Measurements from ENCODE around the gene GSAP.
"Not testable (repeated sequence)": the region's sequence is repeated elsewhere in the genome, so short reads cannot be mapped to it uniquely, and the experiment has no call there.

GSAP gene

DNA sequence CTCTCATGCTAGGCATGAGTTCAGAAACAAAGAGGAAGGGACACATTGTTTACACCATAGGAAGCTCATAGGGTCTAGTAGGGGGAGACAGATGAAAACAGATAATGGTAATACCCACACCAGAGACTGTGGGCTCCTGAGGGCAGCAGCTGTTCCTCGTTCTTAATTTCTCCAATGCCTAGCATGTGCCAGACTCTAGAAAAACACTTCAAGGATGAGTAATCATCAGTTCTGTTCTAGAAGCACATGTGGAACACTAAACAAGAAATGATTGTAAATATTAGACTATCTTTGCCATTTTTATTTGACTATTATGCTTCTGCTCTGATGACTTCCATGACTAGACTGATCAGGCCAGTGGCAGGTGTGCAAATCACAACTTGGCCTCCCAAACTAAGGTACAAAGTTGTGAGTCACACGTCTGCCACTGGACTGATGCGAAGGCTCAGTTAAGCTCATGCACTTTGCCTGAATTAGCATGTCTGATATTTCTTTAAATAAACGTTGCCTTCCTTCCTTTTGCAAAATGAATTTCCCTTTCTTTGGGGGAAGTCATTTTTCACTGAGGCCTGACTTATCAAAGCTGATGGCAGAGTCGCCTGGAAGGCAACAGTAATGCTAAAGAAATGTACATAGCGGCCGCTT is 127.4 kb downstream of the GSAP start:
- Histone ChIP-seq H3K9me3 (ENCODE audit: control insufficient read depth in 2 of 2, low read length in 2 of 2) (no peaks in the 10 kb centered on the region), H3K27ac (ENCODE audit: low read length) (peak overlapping the region; percentile 24), H3K4me3 (ENCODE audit: low read length in 2 of 2) (no peak overlapping the region), H3K36me3 (ENCODE audit: control insufficient read depth in 2 of 2, insufficient read depth in 2 of 2, low read length in 2 of 2) (peaks cover 0 to 33% of the 10 kb centered on the region in 2 donors), H3K9ac (ENCODE audit: low read length in 2 of 2) (no peak overlapping the region), H3K27me3 (ENCODE audit: control insufficient read depth in 1 of 2, insufficient read depth in 2 of 2, low read length in 2 of 2) (no peaks in the 10 kb centered on the region), H3K4me1 (ENCODE audit: control insufficient read depth, insufficient read depth, low read length) (peaks cover 15% of the 10 kb centered on the region)

DNA sequence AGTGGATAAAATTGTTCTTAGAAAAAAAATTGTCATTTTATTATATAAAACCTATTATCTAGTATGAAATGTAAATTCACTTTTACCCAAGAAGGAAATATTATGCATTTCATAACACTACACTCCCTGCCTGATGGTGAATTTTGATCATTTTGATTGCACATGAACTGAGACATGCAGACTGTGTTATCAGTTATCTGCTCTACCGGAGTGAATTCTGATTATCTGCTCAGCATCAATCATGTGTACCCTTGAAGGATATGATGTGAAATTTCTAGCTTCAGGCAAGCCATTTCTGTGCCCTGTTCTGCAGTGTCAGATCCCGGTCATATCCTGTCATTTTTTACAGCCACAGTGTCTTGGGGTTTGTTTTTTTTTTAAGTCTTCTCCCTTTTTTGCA is 131.5 kb downstream of the GSAP start:
- no peak overlapping the region for H3K9ac ChIP-seq (ENCODE audit: low read length in 2 of 2)
- H3K9me3 ChIP-seq (ENCODE audit: control insufficient read depth in 2 of 2, low read length in 2 of 2) = no peaks in the 10 kb centered on the region
- no peak overlapping the region for H3K27ac ChIP-seq (ENCODE audit: low read length)
- no peaks in the 10 kb centered on the region for H3K27me3 ChIP-seq (ENCODE audit: control insufficient read depth in 1 of 2, insufficient read depth in 2 of 2, low read length in 2 of 2)
- H3K4me3 ChIP-seq (ENCODE audit: low read length in 2 of 2) = peak overlapping the region in 1 of 2 donors; percentile 77
- peaks cover 0 to 20% of the 10 kb centered on the region in 2 donors for H3K36me3 ChIP-seq (ENCODE audit: control insufficient read depth in 2 of 2, insufficient read depth in 2 of 2, low read length in 2 of 2)
- H3K4me1 ChIP-seq (ENCODE audit: control insufficient read depth, insufficient read depth, low read length) = peaks cover 31% of the 10 kb centered on the region

GRCh38 chr7:77284005-77284404 is 132.1 kb downstream of the GSAP start:
- Histone ChIP-seq H3K36me3 (ENCODE audit: control insufficient read depth in 2 of 2, insufficient read depth in 2 of 2, low read length in 2 of 2) (peaks cover 0 to 16% of the 10 kb centered on the region in 2 donors), H3K27ac (ENCODE audit: low read length) (peak overlapping the region; percentile 37), H3K4me1 (ENCODE audit: control insufficient read depth, insufficient read depth, low read length) (peaks cover 31% of the 10 kb centered on the region), H3K4me3 (ENCODE audit: low read length in 2 of 2) (peak overlapping the region; percentile 46 to 77), H3K9ac (ENCODE audit: low read length in 2 of 2) (peak overlapping the region in 1 of 2 donors; percentile 55), H3K27me3 (ENCODE audit: control insufficient read depth in 1 of 2, insufficient read depth in 2 of 2, low read length in 2 of 2) (no peaks in the 10 kb centered on the region), H3K9me3 (ENCODE audit: control insufficient read depth in 2 of 2, low read length in 2 of 2) (no peaks in the 10 kb centered on the region)

DNA sequence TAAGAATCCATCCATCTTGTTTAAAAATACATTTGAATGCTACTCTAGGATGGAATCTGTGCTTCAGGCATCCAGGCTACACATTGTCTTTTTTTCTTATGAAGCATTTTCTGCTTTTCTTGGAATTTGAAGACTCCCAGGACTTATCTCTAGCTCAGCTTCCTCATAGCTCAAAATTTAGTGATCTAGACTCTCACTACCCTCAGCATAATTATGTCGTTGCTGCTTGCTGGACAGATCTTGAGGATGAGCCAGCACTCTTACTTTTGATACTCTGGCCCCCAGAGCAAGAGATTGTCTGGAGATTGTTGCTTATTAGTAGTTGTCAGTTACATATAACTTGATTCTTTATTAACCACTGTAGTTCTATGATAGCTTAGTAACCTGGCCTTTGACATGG is 133.3 kb downstream of the GSAP start:
- H3K9ac ChIP-seq (ENCODE audit: low read length in 2 of 2) = peak overlapping the region in 1 of 2 donors; percentile 60
- H3K27ac ChIP-seq (ENCODE audit: low read length) = peak overlapping the region; percentile 50
- peaks cover 27% of the 10 kb centered on the region for H3K4me1 ChIP-seq (ENCODE audit: control insufficient read depth, insufficient read depth, low read length)
- no peaks in the 10 kb centered on the region for H3K9me3 ChIP-seq (ENCODE audit: control insufficient read depth in 2 of 2, low read length in 2 of 2)
- H3K36me3 ChIP-seq (ENCODE audit: control insufficient read depth in 2 of 2, insufficient read depth in 2 of 2, low read length in 2 of 2) = peaks cover 0 to 5% of the 10 kb centered on the region in 2 donors
- H3K27me3 ChIP-seq (ENCODE audit: control insufficient read depth in 1 of 2, insufficient read depth in 2 of 2, low read length in 2 of 2) = no peaks in the 10 kb centered on the region
- H3K4me3 ChIP-seq (ENCODE audit: low read length in 2 of 2) = peak overlapping the region; percentile 3 to 77

- Histone ChIP-seq H3K27ac (ENCODE audit: low read length) (peak overlapping the region; percentile 50), H3K36me3 (ENCODE audit: control insufficient read depth in 2 of 2, insufficient read depth in 2 of 2, low read length in 2 of 2) (no peaks in the 10 kb centered on the region), H3K27me3 (ENCODE audit: control insufficient read depth in 1 of 2, insufficient read depth in 2 of 2, low read length in 2 of 2) (no peaks in the 10 kb centered on the region), H3K9me3 (ENCODE audit: control insufficient read depth in 2 of 2, low read length in 2 of 2) (no peaks in the 10 kb centered on the region), H3K4me1 (ENCODE audit: control insufficient read depth, insufficient read depth, low read length) (peaks cover 24% of the 10 kb centered on the region), H3K9ac (ENCODE audit: low read length in 2 of 2) (peak overlapping the region in 1 of 2 donors; percentile 60), H3K4me3 (ENCODE audit: low read length in 2 of 2) (peak overlapping the region; percentile 3 to 77)
Measured at GRCh38 chr7:77281780-77282478, 134.2 kb downstream of the GSAP start.

GRCh38 chr7:77276120-77276519 is 140.0 kb downstream of the GSAP start:
- H3K36me3 ChIP-seq (ENCODE audit: control insufficient read depth in 2 of 2, insufficient read depth in 2 of 2, low read length in 2 of 2) = peaks cover 0 to 2% of the 10 kb centered on the region in 2 donors
- H3K4me3 ChIP-seq (ENCODE audit: low read length in 2 of 2) = no peak overlapping the region
- no peak overlapping the region for H3K27ac ChIP-seq (ENCODE audit: low read length)
- H3K27me3 ChIP-seq (ENCODE audit: control insufficient read depth in 1 of 2, insufficient read depth in 2 of 2, low read length in 2 of 2) = no peaks in the 10 kb centered on the region
- H3K9ac ChIP-seq (ENCODE audit: low read length in 2 of 2) = no peak overlapping the region
- H3K4me1 ChIP-seq (ENCODE audit: control insufficient read depth, insufficient read depth, low read length) = peaks cover 3% of the 10 kb centered on the region
- H3K9me3 ChIP-seq (ENCODE audit: control insufficient read depth in 2 of 2, low read length in 2 of 2) = no peaks in the 10 kb centered on the region

DNA sequence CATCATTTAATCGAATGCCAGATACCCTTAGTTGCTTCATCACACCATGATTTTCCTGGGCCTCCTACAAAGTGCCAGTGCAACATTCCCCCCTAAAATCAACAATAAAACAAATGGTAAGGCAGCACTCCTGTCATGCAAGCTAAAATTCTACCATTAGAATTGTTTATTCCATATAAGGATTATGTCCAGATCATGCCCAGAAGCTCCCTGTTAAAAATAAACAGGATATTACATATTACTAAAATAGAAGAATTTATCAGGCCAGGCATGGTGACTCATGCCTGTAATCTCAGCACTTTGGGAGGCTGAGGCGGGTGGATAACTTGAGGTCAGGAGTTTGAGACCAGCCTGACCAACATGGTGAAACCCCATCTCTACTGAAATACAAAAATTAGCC is 140.5 kb downstream of the GSAP start:
- H3K9ac ChIP-seq (ENCODE audit: low read length in 2 of 2); H3K27ac ChIP-seq (ENCODE audit: low read length): not testable (repeated sequence)

GRCh38 chr7:77271766-77272165 is 144.4 kb downstream of the GSAP start:
- H3K27ac ChIP-seq (ENCODE audit: low read length) = no peak overlapping the region
- peaks cover 6% of the 10 kb centered on the region for H3K4me1 ChIP-seq (ENCODE audit: control insufficient read depth, insufficient read depth, low read length)
- H3K9ac ChIP-seq (ENCODE audit: low read length in 2 of 2) = no peak overlapping the region
- H3K4me3 ChIP-seq (ENCODE audit: low read length in 2 of 2) = no peak overlapping the region
- H3K9me3 ChIP-seq (ENCODE audit: control insufficient read depth in 2 of 2, low read length in 2 of 2) = no peaks in the 10 kb centered on the region
- no peaks in the 10 kb centered on the region for H3K27me3 ChIP-seq (ENCODE audit: control insufficient read depth in 1 of 2, insufficient read depth in 2 of 2, low read length in 2 of 2)
- H3K36me3 ChIP-seq (ENCODE audit: control insufficient read depth in 2 of 2, insufficient read depth in 2 of 2, low read length in 2 of 2) = peaks cover 0 to 2% of the 10 kb centered on the region in 2 donors

More for the DNA sequence above, 140.5 kb downstream of the GSAP start:
- H3K27me3 ChIP-seq (ENCODE audit: control insufficient read depth in 1 of 2, insufficient read depth in 2 of 2, low read length in 2 of 2); H3K4me1 ChIP-seq (ENCODE audit: control insufficient read depth, insufficient read depth, low read length); H3K4me3 ChIP-seq (ENCODE audit: low read length in 2 of 2); H3K9me3 ChIP-seq (ENCODE audit: control insufficient read depth in 2 of 2, low read length in 2 of 2); H3K36me3 ChIP-seq (ENCODE audit: control insufficient read depth in 2 of 2, insufficient read depth in 2 of 2, low read length in 2 of 2): not testable (repeated sequence)

DNA sequence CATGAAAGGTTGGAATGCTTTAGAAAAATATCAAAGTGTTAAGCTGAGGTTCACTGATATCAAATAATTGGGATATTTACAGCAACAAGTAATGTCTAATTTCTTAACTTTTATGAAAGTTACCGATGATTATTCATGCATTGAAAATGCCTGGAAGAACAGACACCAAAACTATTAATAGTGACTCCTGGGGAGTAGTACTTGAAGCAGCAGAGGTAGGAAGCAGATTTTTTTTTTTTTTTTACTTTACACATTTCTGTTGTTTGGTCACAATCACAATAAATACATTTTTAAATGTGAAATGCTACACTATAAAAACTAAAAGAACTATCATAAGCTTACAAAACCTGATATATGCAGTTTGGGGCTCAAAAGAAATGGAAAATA is 146.1 kb downstream of the GSAP start:
- no peak overlapping the region for H3K4me3 ChIP-seq (ENCODE audit: low read length in 2 of 2)
- H3K27ac ChIP-seq (ENCODE audit: low read length) = no peak overlapping the region
- peaks cover 6% of the 10 kb centered on the region for H3K4me1 ChIP-seq (ENCODE audit: control insufficient read depth, insufficient read depth, low read length)
- H3K27me3 ChIP-seq (ENCODE audit: control insufficient read depth in 1 of 2, insufficient read depth in 2 of 2, low read length in 2 of 2) = no peaks in the 10 kb centered on the region
- no peak overlapping the region for H3K9ac ChIP-seq (ENCODE audit: low read length in 2 of 2)
- peaks cover 0 to 2% of the 10 kb centered on the region in 2 donors for H3K36me3 ChIP-seq (ENCODE audit: control insufficient read depth in 2 of 2, insufficient read depth in 2 of 2, low read length in 2 of 2)
- H3K9me3 ChIP-seq (ENCODE audit: control insufficient read depth in 2 of 2, low read length in 2 of 2) = no peaks in the 10 kb centered on the region

DNA sequence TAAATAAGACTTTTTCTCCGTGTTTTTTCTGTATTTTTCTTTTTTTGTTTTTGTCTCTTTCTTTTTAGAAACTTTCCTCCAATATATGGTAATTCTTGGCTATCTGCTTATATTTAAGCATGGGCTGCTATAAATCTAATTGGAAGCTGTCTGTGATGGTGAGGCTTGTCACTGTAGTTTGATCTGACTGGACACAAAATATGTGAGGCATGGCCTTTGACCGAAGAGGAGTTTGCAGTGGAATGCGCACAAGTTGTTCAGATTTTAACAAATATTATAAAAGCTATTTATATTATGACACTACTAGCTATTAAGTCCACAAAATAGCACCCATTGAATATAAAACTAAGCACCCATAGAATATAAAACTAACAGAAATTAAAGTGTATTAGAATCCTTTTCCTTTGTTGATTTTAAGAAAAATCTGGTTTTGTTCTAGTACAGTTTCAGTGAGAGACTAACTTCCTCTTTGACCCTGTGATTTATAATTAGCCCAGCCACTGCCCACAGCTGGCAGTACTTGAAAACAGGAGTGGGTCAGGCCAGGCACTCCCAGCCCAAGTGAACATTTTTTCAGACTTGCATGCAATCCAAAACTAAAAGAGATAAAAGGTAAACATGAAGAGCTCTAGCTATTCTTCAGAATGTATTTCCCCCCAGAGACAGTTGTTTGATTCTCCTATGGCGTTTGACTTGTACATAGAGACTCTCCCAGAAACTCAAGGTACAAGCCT is 146.6 kb downstream of the GSAP start:
- no peak overlapping the region for H3K4me3 ChIP-seq (ENCODE audit: low read length in 2 of 2)
- H3K27ac ChIP-seq (ENCODE audit: low read length) = no peak overlapping the region
- H3K4me1 ChIP-seq (ENCODE audit: control insufficient read depth, insufficient read depth, low read length) = peaks cover 6% of the 10 kb centered on the region

More for the DNA sequence above, 146.6 kb downstream of the GSAP start:
- Histone ChIP-seq H3K36me3 (ENCODE audit: control insufficient read depth in 2 of 2, insufficient read depth in 2 of 2, low read length in 2 of 2) (peaks cover 0 to 2% of the 10 kb centered on the region in 2 donors), H3K27me3 (ENCODE audit: control insufficient read depth in 1 of 2, insufficient read depth in 2 of 2, low read length in 2 of 2) (no peaks in the 10 kb centered on the region), H3K9me3 (ENCODE audit: control insufficient read depth in 2 of 2, low read length in 2 of 2) (no peaks in the 10 kb centered on the region), H3K9ac (ENCODE audit: low read length in 2 of 2) (no peak overlapping the region)
